MG63 (cell line): ENCODE measurements around the gene ABI2. TPM values are rescaled to one million over a fixed set of nuclear protein-coding genes. Genes with fewer than 3 reads are reported as not detected.
A peak's percentile ranks its signal among the peaks of the same experiment; 100 is the strongest.
"Not testable (repeated sequence)": the region's sequence is repeated elsewhere in the genome, so short reads cannot be mapped to it uniquely, and the experiment has no call there.

Source experiments
- DNase-seq: peaks from one replicate; pipeline ENCODE4 v3.0.0-alpha.2; 2020
- H3K27me3 ChIP-seq: fragments of 250-450 bp; sonication (Bioruptor Pico); 2 replicates; pipeline ENCODE4 v1.5.1; 2020; ENCODE audit warnings: mild to moderate bottlenecking, moderate library complexity
- H3K36me3 ChIP-seq: fragments of 250-450 bp; sonication (Bioruptor Pico); 2 replicates; pipeline ENCODE4 v1.5.1; 2020; ENCODE audit warnings: mild to moderate bottlenecking, moderate library complexity
- H3K4me3 ChIP-seq: fragments of 250-450 bp; sonication (Bioruptor Pico); 2 replicates; pipeline ENCODE4 v1.5.1; 2020; ENCODE audit warnings: mild to moderate bottlenecking, moderate library complexity
- H3K9me3 ChIP-seq: fragments of 250-450 bp; sonication (Bioruptor Pico); 2 replicates; pipeline ENCODE4 v1.5.1; 2020; ENCODE audit warnings: mild to moderate bottlenecking, moderate library complexity
- total RNA-seq: library from RNA; depleted of rRNA; stranded (reverse); fragments of >200 nt; shearing (Covaris generic); gene quantifications from 2 replicates; pipeline ENCODE4 v1.2.3, GENCODE V29; 2014; ENCODE audit warnings: low replicate concordance

ABI2 gene
- total RNA-seq, 1 experiment from 2014 or later = 33.6 TPM

DNA sequence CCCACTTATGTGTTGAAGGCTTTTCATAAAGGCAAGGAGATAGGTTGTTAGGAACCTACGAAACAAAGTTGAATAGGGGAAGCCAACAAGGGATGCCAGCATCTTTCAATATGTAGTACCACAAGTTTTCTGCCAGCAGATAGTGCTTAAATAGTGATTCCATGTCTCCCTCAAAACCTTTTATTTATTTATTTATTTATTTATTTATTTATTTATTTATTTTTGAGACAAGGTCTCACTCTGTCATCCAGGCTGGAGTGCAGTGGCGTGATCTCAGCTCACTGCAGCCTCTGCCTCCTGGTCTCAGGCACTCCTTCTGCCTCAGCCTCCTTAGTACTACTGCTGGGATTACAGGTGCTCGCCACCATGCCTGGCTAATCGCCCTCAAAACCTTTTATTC, 14.2 kb downstream of the ABI2 start:
- H3K36me3 ChIP-seq = peaks cover 42% of the 10 kb centered on the region
- not testable (repeated sequence) for H3K4me3 ChIP-seq, H3K27me3 ChIP-seq, H3K9me3 ChIP-seq, DNase-seq

DNA sequence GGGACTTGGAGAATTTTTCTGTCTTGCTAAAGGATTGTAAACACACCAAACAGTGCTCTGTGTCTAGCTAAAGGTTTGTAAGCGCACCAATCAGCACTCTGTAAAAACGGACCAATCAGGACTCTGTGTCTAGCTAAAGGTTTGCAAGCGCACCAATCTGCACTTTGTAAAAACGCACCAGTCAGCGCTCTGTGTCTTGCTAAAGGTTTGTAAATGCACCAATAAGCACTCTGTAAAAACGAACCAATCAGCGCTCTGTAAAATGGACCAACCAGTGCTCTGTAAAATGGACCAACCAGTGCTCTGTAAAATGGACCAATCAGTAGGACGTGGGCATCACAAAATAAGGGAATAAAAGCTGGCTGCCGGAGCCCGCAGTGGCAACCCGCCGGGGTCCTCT, 16.5 kb downstream of the ABI2 start:
- H3K27me3 ChIP-seq = no peaks in the 10 kb centered on the region
- H3K4me3 ChIP-seq = no peak overlapping the region
- no peaks in the 10 kb centered on the region for H3K9me3 ChIP-seq
- DNase-seq = no peak
- peaks cover 57% of the 10 kb centered on the region for H3K36me3 ChIP-seq

GRCh38 chr2:203346612-203347011, 18.4 kb downstream of the ABI2 start:
- DNase-seq = no peak
- H3K4me3 ChIP-seq = no peak overlapping the region
- no peaks in the 10 kb centered on the region for H3K9me3 ChIP-seq
- no peaks in the 10 kb centered on the region for H3K27me3 ChIP-seq
- peaks cover 53% of the 10 kb centered on the region for H3K36me3 ChIP-seq

DNA sequence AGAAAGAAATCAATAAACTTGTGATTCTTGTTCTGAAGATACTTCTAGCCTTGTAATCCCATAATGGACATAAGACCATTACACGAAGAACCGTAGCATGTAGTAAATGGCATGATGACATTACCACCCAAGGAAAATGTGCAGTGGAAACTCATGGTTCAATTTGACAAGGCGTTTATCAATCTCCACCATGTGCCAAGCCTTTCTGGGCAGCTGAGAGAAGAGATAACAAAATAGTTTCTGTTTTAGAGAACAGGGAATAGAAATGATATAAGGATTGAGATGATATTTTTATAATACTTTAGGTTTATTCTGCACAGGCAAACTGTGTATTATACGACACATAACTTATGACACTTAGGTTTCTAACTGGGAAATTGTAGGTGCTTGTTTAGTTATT, 19.2 kb downstream of the ABI2 start:
- no peaks in the 10 kb centered on the region for H3K9me3 ChIP-seq
- no peak for DNase-seq
- H3K27me3 ChIP-seq = no peaks in the 10 kb centered on the region
- peaks cover 57% of the 10 kb centered on the region for H3K36me3 ChIP-seq
- no peak overlapping the region for H3K4me3 ChIP-seq

DNA sequence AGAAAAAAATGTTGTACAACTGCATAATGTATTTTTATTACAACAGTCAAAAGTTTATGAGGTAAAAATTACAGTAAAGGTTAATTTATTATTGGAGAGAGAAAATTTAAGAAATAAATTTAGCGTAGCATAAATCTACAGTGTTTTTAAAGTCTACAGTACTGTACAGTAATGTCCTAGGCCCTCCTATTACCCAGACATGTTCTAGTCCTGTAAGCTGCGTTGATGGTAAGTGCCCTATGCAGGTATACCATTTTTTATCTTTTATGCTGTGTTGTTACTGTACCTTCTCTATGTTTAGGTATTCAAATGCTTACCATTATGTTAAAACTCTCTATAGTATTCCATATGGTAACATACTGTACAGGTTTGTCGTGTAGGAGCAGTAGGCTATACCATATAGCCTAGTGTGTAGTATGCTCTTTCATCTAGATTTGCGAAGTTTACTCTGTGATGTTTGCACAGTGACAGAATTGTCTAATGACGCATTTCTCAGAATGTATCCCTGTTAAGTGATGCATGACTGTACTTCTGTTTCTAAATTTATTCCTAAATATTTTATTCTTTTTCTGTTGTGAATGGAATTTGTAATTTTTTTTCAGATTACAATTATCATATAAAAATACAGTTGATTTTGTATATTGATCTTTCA, 24.5 kb downstream of the ABI2 start:
- Histone ChIP-seq H3K36me3 (peaks cover 43% of the 10 kb centered on the region), H3K27me3 (no peaks in the 10 kb centered on the region), H3K9me3 (no peaks in the 10 kb centered on the region), H3K4me3 (no peak overlapping the region)
- no peak for DNase-seq

DNA sequence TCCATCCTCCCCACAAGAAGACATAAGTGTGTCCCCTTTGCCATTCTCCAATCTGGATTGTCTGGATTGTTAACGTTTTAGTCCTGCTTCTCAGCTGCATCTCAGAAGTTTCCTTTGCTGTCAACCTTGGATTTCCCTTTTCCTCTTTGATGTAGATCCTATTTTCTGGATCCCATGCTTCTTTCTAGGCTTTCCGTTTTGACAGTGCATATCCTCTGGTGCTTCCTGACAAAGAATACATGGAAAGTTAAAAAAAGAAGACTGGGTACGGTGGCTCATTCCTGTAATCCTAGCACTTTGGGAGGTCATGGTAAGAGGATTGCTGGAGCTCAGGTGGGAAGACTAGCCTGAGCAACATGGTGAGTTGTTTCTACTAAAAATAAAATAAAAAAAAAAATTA, 26.8 kb downstream of the ABI2 start:
- DNase-seq = no peak
- Histone ChIP-seq H3K36me3 (peaks cover 32% of the 10 kb centered on the region), H3K27me3 (no peaks in the 10 kb centered on the region), H3K4me3 (no peak overlapping the region), H3K9me3 (no peaks in the 10 kb centered on the region; the same call in 1 of the 2 replicates)

- H3K27me3 ChIP-seq = no peaks in the 10 kb centered on the region
- no peak overlapping the region for H3K4me3 ChIP-seq
- H3K9me3 ChIP-seq = no peaks in the 10 kb centered on the region; the same call in 1 of the 2 replicates
- no peak for DNase-seq
- H3K36me3 ChIP-seq = peaks cover 18% of the 10 kb centered on the region
Measured at GRCh38 chr2:203359450-203359849, 31.3 kb downstream of the ABI2 start.

DNA sequence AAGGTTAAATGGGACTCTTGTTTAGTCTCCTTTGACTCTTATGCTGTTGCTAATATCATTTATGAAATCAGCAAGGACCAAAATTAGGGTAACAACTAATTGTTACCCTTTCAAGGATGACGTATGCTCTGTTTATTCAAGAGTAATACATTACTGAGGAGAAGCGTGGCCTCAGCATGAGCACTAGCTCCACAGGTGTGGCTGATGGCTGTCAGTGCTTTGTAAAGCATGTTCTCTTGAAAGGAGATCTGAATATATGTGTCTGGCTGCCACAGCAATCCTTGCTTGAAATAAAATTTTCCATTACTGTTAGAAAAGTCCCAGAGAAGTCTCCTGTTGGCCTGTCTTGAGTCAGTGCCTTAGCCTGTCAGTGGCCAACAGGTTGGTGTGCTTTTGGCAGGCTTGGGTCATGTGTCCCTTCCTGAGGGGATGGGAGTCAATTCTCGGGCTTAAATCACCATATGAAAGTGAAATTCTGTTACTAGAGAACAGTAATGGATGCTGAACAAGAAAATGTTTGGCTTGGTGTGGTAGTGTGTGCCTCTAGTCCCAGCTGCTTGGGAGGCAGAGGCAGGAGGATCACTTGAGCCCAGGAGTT, 32.7 kb downstream of the ABI2 start:
- Histone ChIP-seq H3K4me3 (no peak overlapping the region), H3K27me3 (no peaks in the 10 kb centered on the region), H3K9me3 (no peaks in the 10 kb centered on the region; the same call in 1 of the 2 replicates), H3K36me3 (peaks cover 14% of the 10 kb centered on the region)
- no peak for DNase-seq

- Histone ChIP-seq H3K4me3 (no peak overlapping the region), H3K27me3 (no peaks in the 10 kb centered on the region), H3K36me3 (peaks cover 11% of the 10 kb centered on the region), H3K9me3 (no peaks in the 10 kb centered on the region; the same call in 1 of the 2 replicates)
- no peak for DNase-seq
Measured at GRCh38 chr2:203361495-203361894, 33.3 kb downstream of the ABI2 start.

DNA sequence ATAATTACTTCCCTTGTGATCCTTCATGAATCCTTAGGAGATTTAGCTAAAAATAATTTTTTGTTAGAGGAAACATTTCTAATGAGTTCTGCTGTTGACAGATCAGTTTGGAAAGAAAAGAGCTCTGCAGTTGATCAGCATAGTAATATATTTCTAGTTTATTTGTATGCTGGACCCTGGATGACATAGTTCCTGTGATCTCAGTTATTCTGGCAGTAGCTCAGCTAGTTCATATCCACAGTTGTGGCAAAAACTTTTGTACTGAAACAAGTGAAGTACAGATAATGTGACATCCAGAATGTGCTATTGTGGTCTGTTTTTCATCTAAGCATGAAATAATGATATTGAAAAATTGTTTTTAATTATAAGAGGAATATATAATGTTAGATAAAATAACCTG, 33.7 kb downstream of the ABI2 start:
- Histone ChIP-seq H3K27me3 (no peaks in the 10 kb centered on the region), H3K9me3 (no peaks in the 10 kb centered on the region; the same call in 1 of the 2 replicates), H3K4me3 (no peak overlapping the region), H3K36me3 (peaks cover 14% of the 10 kb centered on the region)
- DNase-seq = no peak

GRCh38 chr2:203366639-203367466, 38.7 kb downstream of the ABI2 start:
- peaks cover 15% of the 10 kb centered on the region for H3K36me3 ChIP-seq
- H3K9me3 ChIP-seq = no peaks in the 10 kb centered on the region
- no peaks in the 10 kb centered on the region for H3K27me3 ChIP-seq
- DNase-seq = no peak
- no peak overlapping the region for H3K4me3 ChIP-seq

DNA sequence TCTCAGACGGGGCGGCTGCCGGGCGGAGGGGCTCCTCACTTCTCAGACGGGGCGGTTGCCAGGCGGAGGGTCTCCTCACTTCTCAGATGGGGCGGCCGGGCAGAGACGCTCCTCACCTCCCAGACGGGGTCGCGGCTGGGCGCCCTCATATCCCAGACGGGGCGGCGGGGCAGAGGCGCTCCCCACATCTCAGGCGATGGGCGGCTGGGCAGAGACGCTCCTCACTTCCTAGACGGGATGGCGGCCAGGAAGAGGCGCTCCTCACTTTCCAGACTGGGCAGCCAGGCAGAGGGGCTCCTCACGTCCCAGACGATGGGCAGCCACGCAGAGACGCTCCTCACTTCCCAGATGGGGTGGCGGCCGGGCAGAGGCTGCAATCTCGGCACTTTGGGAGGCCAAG, 44.5 kb downstream of the ABI2 start:
- DNase-seq, H3K4me3 ChIP-seq, H3K9me3 ChIP-seq, H3K36me3 ChIP-seq, H3K27me3 ChIP-seq: not testable (repeated sequence)

DNA sequence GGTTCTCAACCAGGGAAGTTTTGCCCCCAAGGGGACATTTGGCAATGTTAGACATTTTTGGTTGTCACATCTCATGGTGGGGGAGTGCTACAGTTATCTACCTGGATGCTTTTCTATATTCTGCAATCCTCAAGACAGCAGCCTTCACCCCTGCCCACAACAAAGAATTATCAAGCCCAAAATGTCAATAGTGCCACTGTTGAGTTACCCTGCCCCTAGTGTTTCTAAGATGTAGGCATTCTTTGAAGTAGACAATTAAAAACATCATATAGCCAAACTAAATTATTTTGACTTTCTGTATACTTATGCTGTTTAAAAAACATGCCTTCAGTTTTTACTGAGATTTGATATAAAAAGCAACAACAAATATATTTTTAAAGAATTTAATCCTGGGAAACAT, 48.0 kb downstream of the ABI2 start:
- Histone ChIP-seq H3K27me3 (no peaks in the 10 kb centered on the region), H3K4me3 (no peak overlapping the region), H3K36me3 (peaks cover 11% of the 10 kb centered on the region), H3K9me3 (no peaks in the 10 kb centered on the region)
- DNase-seq = no peak

DNA sequence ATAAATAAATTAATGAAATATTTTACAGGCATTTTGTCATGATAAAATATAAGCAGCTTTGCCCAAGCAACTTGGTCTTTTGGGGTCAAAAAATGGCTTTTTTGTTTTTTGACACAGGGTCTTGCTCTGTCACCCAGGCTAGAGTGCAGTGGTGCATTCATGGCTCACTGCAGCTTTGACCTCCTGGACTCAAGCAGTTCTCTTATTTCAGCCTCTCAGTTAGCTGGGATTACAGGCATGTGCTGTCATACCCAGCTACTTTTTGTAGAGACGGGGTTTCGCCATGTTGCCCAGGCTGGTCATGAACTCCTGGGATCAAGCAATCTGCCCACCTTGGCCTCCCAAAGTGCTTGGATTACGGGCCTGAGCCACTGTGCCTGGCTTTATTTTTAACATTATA, 51.0 kb downstream of the ABI2 start:
- Histone ChIP-seq H3K4me3 (no peak overlapping the region), H3K9me3 (no peaks in the 10 kb centered on the region), H3K27me3 (no peaks in the 10 kb centered on the region), H3K36me3 (peaks cover 18% of the 10 kb centered on the region)
- no peak for DNase-seq

- DNase-seq = no peak
- Histone ChIP-seq H3K27me3 (no peaks in the 10 kb centered on the region), H3K4me3 (no peak overlapping the region), H3K9me3 (no peaks in the 10 kb centered on the region), H3K36me3 (peaks cover 19% of the 10 kb centered on the region)
Measured at GRCh38 chr2:203383038-203383437, 54.8 kb downstream of the ABI2 start.

GRCh38 chr2:203388153-203388552, 60.0 kb downstream of the ABI2 start:
- not testable (repeated sequence) for H3K4me3 ChIP-seq, H3K27me3 ChIP-seq, H3K9me3 ChIP-seq
- DNase-seq = peak; percentile 11
- peaks cover 28% of the 10 kb centered on the region for H3K36me3 ChIP-seq

- H3K9me3 ChIP-seq = 0 out of 2 replicates have a peak, but pooled peaks cover 2% of the 10 kb centered on the region
- peaks cover 35% of the 10 kb centered on the region for H3K36me3 ChIP-seq
- H3K27me3 ChIP-seq = no peaks in the 10 kb centered on the region
- no peak for DNase-seq
- H3K4me3 ChIP-seq = no peak overlapping the region
Measured at GRCh38 chr2:203394519-203395227, 66.5 kb downstream of the ABI2 start.
